Measurements from ENCODE around the gene ICOS.
"Not testable (repeated sequence)": the region's sequence is repeated elsewhere in the genome, so short reads cannot be mapped to it uniquely, and the experiment has no call there.

The ICOS gene

GRCh38 chr2:203934041-203934492, 2.5 kb upstream of the ICOS start:
- Mint-ChIP-seq H3K27me3 (peaks cover 3% of the 10 kb centered on the region), H3K4me1 (ENCODE audit: low read depth) (no peaks in the 10 kb centered on the region), H3K27ac (no peak overlapping the region), H3K9me3 (no peaks in the 10 kb centered on the region), H3K4me3 (no peak overlapping the region), H3K36me3 (ENCODE audit: low read depth) (no peaks in the 10 kb centered on the region)
- intact Hi-C loops (cut with micrococcal nuclease), result no loop called here

GRCh38 chr2:203934711-203935438, 1.7 kb upstream of the ICOS start:
- Mint-ChIP-seq H3K9me3 (no peaks in the 10 kb centered on the region), H3K36me3 (ENCODE audit: low read depth) (no peaks in the 10 kb centered on the region), H3K27ac (no peak overlapping the region), H3K27me3 (peaks cover 3% of the 10 kb centered on the region), H3K4me3 (no peak overlapping the region), H3K4me1 (ENCODE audit: low read depth) (no peaks in the 10 kb centered on the region)
- intact Hi-C loops (cut with micrococcal nuclease), result no loop called here

- intact Hi-C loops (cut with micrococcal nuclease), result no loop called here
- Mint-ChIP-seq H3K27me3 (peaks cover 3% of the 10 kb centered on the region), H3K4me3 (no peak overlapping the region), H3K4me1 (ENCODE audit: low read depth) (no peaks in the 10 kb centered on the region), H3K9me3 (no peaks in the 10 kb centered on the region), H3K27ac (no peak overlapping the region), H3K36me3 (ENCODE audit: low read depth) (no peaks in the 10 kb centered on the region)
These were observed 995 bp upstream of the ICOS start for GRCh38 chr2:203935568-203935967.

GRCh38 chr2:203936949-203937348, 386 bp downstream of the ICOS start:
- Mint-ChIP-seq H3K27me3 (peaks cover 3% of the 10 kb centered on the region), H3K36me3 (ENCODE audit: low read depth) (no peaks in the 10 kb centered on the region), H3K4me1 (ENCODE audit: low read depth) (no peaks in the 10 kb centered on the region), H3K4me3 (no peak overlapping the region), H3K9me3 (no peaks in the 10 kb centered on the region), H3K27ac (no peak overlapping the region)
- intact Hi-C loops (cut with micrococcal nuclease), result no loop called here

GRCh38 chr2:203937788-203938187, 1.2 kb downstream of the ICOS start:
- no peaks in the 10 kb centered on the region for H3K4me1 Mint-ChIP-seq (ENCODE audit: low read depth)
- no peaks in the 10 kb centered on the region for H3K9me3 Mint-ChIP-seq
- H3K4me3 Mint-ChIP-seq, result no peak overlapping the region
- no peaks in the 10 kb centered on the region for H3K36me3 Mint-ChIP-seq (ENCODE audit: low read depth)
- peaks cover 3% of the 10 kb centered on the region for H3K27me3 Mint-ChIP-seq
- intact Hi-C loops (cut with micrococcal nuclease), result no loop called here
- H3K27ac Mint-ChIP-seq, result no peak overlapping the region

- Mint-ChIP-seq H3K27ac (no peak overlapping the region), H3K36me3 (ENCODE audit: low read depth) (no peaks in the 10 kb centered on the region), H3K4me3 (no peak overlapping the region), H3K4me1 (ENCODE audit: low read depth) (no peaks in the 10 kb centered on the region), H3K9me3 (no peaks in the 10 kb centered on the region), H3K27me3 (peaks cover 3% of the 10 kb centered on the region)
- intact Hi-C loops (cut with micrococcal nuclease), result no loop called here
These were observed 3.5 kb downstream of the ICOS start for GRCh38 chr2:203940039-203940438.

GRCh38 chr2:203943493-203944382, 7.2 kb downstream of the ICOS start:
- H3K4me3 Mint-ChIP-seq; intact Hi-C loops (cut with micrococcal nuclease); H3K27me3 Mint-ChIP-seq; H3K9me3 Mint-ChIP-seq; H3K4me1 Mint-ChIP-seq (ENCODE audit: low read depth); H3K36me3 Mint-ChIP-seq (ENCODE audit: low read depth); H3K27ac Mint-ChIP-seq: not testable (repeated sequence)

GRCh38 chr2:203948733-203949132, 12.2 kb downstream of the ICOS start:
- Mint-ChIP-seq H3K9me3 (no peaks in the 10 kb centered on the region), H3K27ac (no peak overlapping the region), H3K4me1 (ENCODE audit: low read depth) (peaks cover 14% of the 10 kb centered on the region), H3K27me3 (peaks cover 9% of the 10 kb centered on the region), H3K4me3 (no peak overlapping the region), H3K36me3 (ENCODE audit: low read depth) (no peaks in the 10 kb centered on the region)
- intact Hi-C loops (cut with micrococcal nuclease), result no loop called here

GRCh38 chr2:203949228-203949627, 12.7 kb downstream of the ICOS start:
- peaks cover 9% of the 10 kb centered on the region for H3K27me3 Mint-ChIP-seq
- H3K27ac Mint-ChIP-seq, result no peak overlapping the region

GRCh38 chr2:203951366-203951902, 14.9 kb downstream of the ICOS start:
- H3K4me1 Mint-ChIP-seq (ENCODE audit: low read depth), result peaks cover 14% of the 10 kb centered on the region
- intact Hi-C loops (cut with micrococcal nuclease), result no loop called here
- no peaks in the 10 kb centered on the region for H3K9me3 Mint-ChIP-seq
- peaks cover 7% of the 10 kb centered on the region for H3K27me3 Mint-ChIP-seq
- no peak overlapping the region for H3K27ac Mint-ChIP-seq
- H3K4me3 Mint-ChIP-seq, result no peak overlapping the region
- no peaks in the 10 kb centered on the region for H3K36me3 Mint-ChIP-seq (ENCODE audit: low read depth)

More at GRCh38 chr2:203949228-203949627, 12.7 kb downstream of the ICOS start:
- no peak overlapping the region for H3K4me3 Mint-ChIP-seq
- H3K4me1 Mint-ChIP-seq (ENCODE audit: low read depth), result peaks cover 14% of the 10 kb centered on the region
- H3K9me3 Mint-ChIP-seq, result no peaks in the 10 kb centered on the region
- intact Hi-C loops (cut with micrococcal nuclease), result no loop called here
- H3K36me3 Mint-ChIP-seq (ENCODE audit: low read depth), result no peaks in the 10 kb centered on the region

GRCh38 chr2:203959265-203959664, 22.7 kb downstream of the ICOS start:
- Mint-ChIP-seq H3K9me3 (no peaks in the 10 kb centered on the region), H3K36me3 (ENCODE audit: low read depth) (no peaks in the 10 kb centered on the region), H3K4me1 (ENCODE audit: low read depth) (no peaks in the 10 kb centered on the region), H3K4me3 (no peak overlapping the region), H3K27ac (no peak overlapping the region), H3K27me3 (peaks cover 2% of the 10 kb centered on the region)
- intact Hi-C loops (cut with micrococcal nuclease), result no loop called here

GRCh38 chr2:203959672-203960071, 23.1 kb downstream of the ICOS start:
- no peaks in the 10 kb centered on the region for H3K36me3 Mint-ChIP-seq (ENCODE audit: low read depth)

GRCh38 chr2:203960811-203961210, 24.2 kb downstream of the ICOS start:
- H3K9me3 Mint-ChIP-seq, result no peaks in the 10 kb centered on the region
- no peaks in the 10 kb centered on the region for H3K36me3 Mint-ChIP-seq (ENCODE audit: low read depth)
- H3K27ac Mint-ChIP-seq, result no peak overlapping the region
- H3K4me1 Mint-ChIP-seq (ENCODE audit: low read depth), result no peaks in the 10 kb centered on the region
- intact Hi-C loops (cut with micrococcal nuclease), result no loop called here
- no peak overlapping the region for H3K4me3 Mint-ChIP-seq
- H3K27me3 Mint-ChIP-seq, result peaks cover 4% of the 10 kb centered on the region

More at GRCh38 chr2:203959672-203960071, 23.1 kb downstream of the ICOS start:
- no peak overlapping the region for H3K27ac Mint-ChIP-seq
- H3K27me3 Mint-ChIP-seq, result peaks cover 2% of the 10 kb centered on the region
- intact Hi-C loops (cut with micrococcal nuclease), result no loop called here
- H3K4me3 Mint-ChIP-seq, result no peak overlapping the region
- no peaks in the 10 kb centered on the region for H3K4me1 Mint-ChIP-seq (ENCODE audit: low read depth)
- H3K9me3 Mint-ChIP-seq, result no peaks in the 10 kb centered on the region

GRCh38 chr2:203965190-203965589, 28.6 kb downstream of the ICOS start:
- H3K9me3 Mint-ChIP-seq; H3K36me3 Mint-ChIP-seq (ENCODE audit: low read depth); H3K4me1 Mint-ChIP-seq (ENCODE audit: low read depth); intact Hi-C loops (cut with micrococcal nuclease); H3K27ac Mint-ChIP-seq; H3K4me3 Mint-ChIP-seq: not testable (repeated sequence)
- H3K27me3 Mint-ChIP-seq, result peaks cover 17% of the 10 kb centered on the region

Measured in dendritic cell treated with granulocyte-macrophage colony-stimulating factor and Interleukin-4, amounts not matched to agents 40 ng/mL and 50 ng/mL, for 4 days (primary cell).